Activated CD8-positive, alpha-beta T cell treated with anti-CD3 and anti-CD28 coated beads for 36 hours (primary cell): ENCODE data around the gene PRKAR2B. TPM values are rescaled to one million over a fixed set of nuclear protein-coding genes. Genes with fewer than 3 reads are reported as not detected.

ENCODE experiments used
- ATAC-seq: fragments of 200-7000 bp; cut with Tn5 transposase; one replicate; pipeline ENCODE4 v1.10.0; 2021; ENCODE audit warnings: mild to moderate bottlenecking, moderate library complexity
- CTCF ChIA-PET: fragments of 350-600 bp; sonication (Branson Sonifier 250); formaldehyde crosslinking; loops from one replicate; lab custom pipeline; 2021; ENCODE audit warnings: antibody characterized with exemption; lab: Charles Lee
- POLR2A ChIA-PET: fragments of 350-600 bp; sonication (Branson Sonifier 250); formaldehyde crosslinking; loops from one replicate; lab custom pipeline; 2021; ENCODE audit warnings: antibody characterized with exemption; lab: Charles Lee
- DNase-seq: peaks from one replicate; pipeline ENCODE4 v3.0.0-alpha.2; 2020
- H3K27ac Mint-ChIP-seq: one replicate; pipeline ENCODE4 v1.8.0; 2021; ENCODE audit warnings: mild to moderate bottlenecking, mixed read lengths
- H3K27me3 Mint-ChIP-seq: one replicate; pipeline ENCODE4 v1.8.0; 2021; ENCODE audit warnings: mixed read lengths
- H3K36me3 Mint-ChIP-seq: one replicate; pipeline ENCODE4 v1.8.0; 2021; ENCODE audit warnings: low read depth, mixed read lengths
- H3K4me1 Mint-ChIP-seq: one replicate; pipeline ENCODE4 v1.8.0; 2021; ENCODE audit warnings: low read depth, mixed read lengths
- H3K4me3 Mint-ChIP-seq: one replicate; pipeline ENCODE4 v1.8.0; 2021; ENCODE audit warnings: mild to moderate bottlenecking, moderate library complexity, mixed read lengths
- H3K9me3 Mint-ChIP-seq: one replicate; pipeline ENCODE4 v1.8.0; 2021; ENCODE audit warnings: mixed read lengths
- CTCF ChIP-seq: fragments of 200-600 bp; IDR thresholded peaks from one replicate; pipeline ENCODE4 v1.8.0; 2022; ENCODE audit warnings: antibody characterized with exemption, mild to moderate bottlenecking
- intact Hi-C: fragments of 100-400 bp; cut with micrococcal nuclease; formaldehyde crosslinking; loops from one replicate; pipeline ENCODE4 v1.10.0; 2022
- total RNA-seq, 2 experiments: library from RNA; stranded (reverse); gene quantifications; one replicate each; pipeline ENCODE4 v1.2.3, GENCODE V29; 2021

The PRKAR2B gene
- total RNA-seq, 2 experiments from 2014 or later, result 1.1 to 1.3 TPM

- H3K27me3 Mint-ChIP-seq, result peaks cover 2% of the 10 kb centered on the region
Observed at GRCh38 chr7:107069457-107069856, 25.0 kb downstream of the PRKAR2B start.

GRCh38 chr7:107070710-107071109 lies 26.2 kb downstream of the PRKAR2B start:
- Mint-ChIP-seq H3K36me3 (no peaks in the 10 kb centered on the region), H3K27ac (no peak overlapping the region), H3K9me3 (no peaks in the 10 kb centered on the region), H3K27me3 (peaks cover 2% of the 10 kb centered on the region), H3K4me1 (no peaks in the 10 kb centered on the region), H3K4me3 (no peak overlapping the region)
- ATAC-seq (no peak), DNase-seq (no peak)
- ChIA-PET CTCF (no interaction called here), POLR2A (no interaction called here)
- intact Hi-C loops, result no loop called here
- TF ChIP-seq CTCF, result no peak

More at GRCh38 chr7:107069457-107069856, 25.0 kb downstream of the PRKAR2B start:
- no peaks in the 10 kb centered on the region for H3K9me3 Mint-ChIP-seq
- no peaks in the 10 kb centered on the region for H3K36me3 Mint-ChIP-seq
- no peak for TF ChIP-seq CTCF
- ATAC-seq, result no peak
- H3K4me1 Mint-ChIP-seq, result no peaks in the 10 kb centered on the region
- no peak overlapping the region for H3K27ac Mint-ChIP-seq
- CTCF ChIA-PET, result no interaction called here
- intact Hi-C loops, result no loop called here
- DNase-seq, result no peak
- POLR2A ChIA-PET, result no interaction called here
- H3K4me3 Mint-ChIP-seq, result no peak overlapping the region

GRCh38 chr7:107071129-107071528 lies 26.6 kb downstream of the PRKAR2B start:
- no peak for TF ChIP-seq CTCF
- no peaks in the 10 kb centered on the region for H3K9me3 Mint-ChIP-seq
- H3K4me1 Mint-ChIP-seq, result no peaks in the 10 kb centered on the region
- ATAC-seq (no peak), DNase-seq (no peak)
- no peak overlapping the region for H3K4me3 Mint-ChIP-seq
- no peak overlapping the region for H3K27ac Mint-ChIP-seq
- POLR2A ChIA-PET, result no interaction called here
- intact Hi-C loops, result no loop called here
- CTCF ChIA-PET, result no interaction called here
- H3K27me3 Mint-ChIP-seq, result no peaks in the 10 kb centered on the region
- H3K36me3 Mint-ChIP-seq, result no peaks in the 10 kb centered on the region

GRCh38 chr7:107072133-107072532 lies 27.6 kb downstream of the PRKAR2B start:
- H3K4me1 Mint-ChIP-seq, result no peaks in the 10 kb centered on the region
- no peak for DNase-seq
- no peak for TF ChIP-seq CTCF
- no peak overlapping the region for H3K4me3 Mint-ChIP-seq
- H3K9me3 Mint-ChIP-seq, result no peaks in the 10 kb centered on the region
- no peaks in the 10 kb centered on the region for H3K27me3 Mint-ChIP-seq
- intact Hi-C loops, result no loop called here
- no peaks in the 10 kb centered on the region for H3K36me3 Mint-ChIP-seq
- no peak overlapping the region for H3K27ac Mint-ChIP-seq
- ChIA-PET CTCF (no interaction called here), POLR2A (no interaction called here)
- no peak for ATAC-seq

- POLR2A ChIA-PET, result no interaction called here
- intact Hi-C loops, result no loop called here
- no peak for ATAC-seq
- no peak overlapping the region for H3K27ac Mint-ChIP-seq
- no peaks in the 10 kb centered on the region for H3K9me3 Mint-ChIP-seq
- CTCF ChIA-PET, result no interaction called here
- TF ChIP-seq CTCF, result no peak
- no peaks in the 10 kb centered on the region for H3K27me3 Mint-ChIP-seq
- no peak for DNase-seq
- H3K4me1 Mint-ChIP-seq, result no peaks in the 10 kb centered on the region
- no peaks in the 10 kb centered on the region for H3K36me3 Mint-ChIP-seq
- no peak overlapping the region for H3K4me3 Mint-ChIP-seq
Observed at GRCh38 chr7:107075863-107076574, 31.5 kb downstream of the PRKAR2B start.
